GM21526 (cell line): Measurements from ENCODE around the gene KRTAP5-4.
A peak's percentile ranks its signal among the peaks of the same experiment; 100 is the strongest.
"Not testable (repeated sequence)": the region's sequence is repeated elsewhere in the genome, so short reads cannot be mapped to it uniquely, and the experiment has no call there.

ENCODE experiments used
- ATAC-seq: cut with Tn5 transposase; IDR thresholded peaks from one replicate; pipeline ENCODE4 v1.9.1; 2021; ENCODE audit warnings: moderate library complexity; ENCODE audit not compliant: unreplicated experiment, low FRiP score

The KRTAP5-4 gene

GRCh38 chr11:1639666-1640065 is 17.7 kb upstream of the KRTAP5-4 start:
- ATAC-seq: no peak

GRCh38 chr11:1639102-1639620 is 17.2 kb upstream of the KRTAP5-4 start:
- ATAC-seq: no peak

GRCh38 chr11:1638344-1638743 is 16.4 kb upstream of the KRTAP5-4 start:
- ATAC-seq: no peak

GRCh38 chr11:1637628-1638027 is 15.7 kb upstream of the KRTAP5-4 start:
- ATAC-seq: no peak

DNA sequence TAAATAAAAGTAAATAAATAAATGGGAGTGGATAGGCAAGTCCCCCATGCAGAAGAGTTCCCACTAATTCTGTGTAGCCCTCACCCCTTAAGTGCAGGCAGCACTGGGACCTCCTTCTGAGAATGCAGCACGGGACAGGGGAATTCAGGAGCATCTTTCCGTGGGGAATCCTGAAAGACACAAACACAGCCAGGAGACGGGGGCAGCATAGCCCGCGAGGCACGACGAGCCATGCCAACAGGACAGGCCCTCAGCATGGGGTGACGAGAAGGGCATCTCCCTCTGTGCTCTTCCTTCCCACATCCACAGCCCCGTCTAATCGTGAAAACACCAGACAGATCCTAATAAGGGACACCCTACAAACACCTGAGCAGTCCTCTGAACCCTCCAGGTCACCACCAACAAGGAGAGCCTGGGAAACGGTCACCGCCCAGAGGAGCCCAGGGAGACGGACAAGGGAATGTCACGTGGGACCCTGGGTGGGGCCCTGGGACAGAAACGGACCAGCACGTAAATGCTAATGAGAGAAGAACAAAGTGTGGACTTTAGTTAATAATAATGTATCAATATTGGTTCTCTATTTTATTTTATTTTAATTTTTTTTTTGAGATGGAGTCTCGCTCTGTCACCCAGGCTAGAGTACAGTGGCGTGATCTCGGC is 14.5 kb upstream of the KRTAP5-4 start:
- ATAC-seq: no peak

GRCh38 chr11:1633864-1634263 is 11.9 kb upstream of the KRTAP5-4 start:
- no peak for ATAC-seq

- no peak for ATAC-seq
Observed at GRCh38 chr11:1632053-1632714, 10.2 kb upstream of the KRTAP5-4 start.

DNA sequence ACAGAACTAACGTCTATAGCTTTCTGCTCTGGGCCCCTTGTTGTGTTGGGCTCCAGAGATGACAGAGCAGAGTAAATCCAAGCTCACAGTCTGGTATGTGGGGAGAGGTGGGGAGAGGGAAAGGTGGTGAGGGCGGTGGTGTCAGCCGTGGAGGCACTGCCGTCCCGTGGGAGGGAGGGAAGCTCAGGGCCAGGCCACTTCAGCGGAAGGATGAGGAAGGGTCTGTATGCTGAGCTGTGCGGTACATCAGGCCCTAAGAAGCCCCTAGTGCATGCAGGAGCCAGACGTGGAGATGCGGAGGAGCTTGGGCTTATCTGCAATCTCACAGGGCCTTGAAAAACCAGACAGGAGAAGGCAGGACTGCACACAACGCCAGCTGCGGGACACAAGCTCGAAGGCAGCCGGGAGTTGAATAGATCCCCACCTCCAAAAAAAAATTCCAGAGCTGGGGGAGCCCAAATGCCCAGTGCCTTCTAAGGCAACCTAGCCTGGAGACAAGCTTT is 9.2 kb upstream of the KRTAP5-4 start:
- no peak for ATAC-seq

DNA sequence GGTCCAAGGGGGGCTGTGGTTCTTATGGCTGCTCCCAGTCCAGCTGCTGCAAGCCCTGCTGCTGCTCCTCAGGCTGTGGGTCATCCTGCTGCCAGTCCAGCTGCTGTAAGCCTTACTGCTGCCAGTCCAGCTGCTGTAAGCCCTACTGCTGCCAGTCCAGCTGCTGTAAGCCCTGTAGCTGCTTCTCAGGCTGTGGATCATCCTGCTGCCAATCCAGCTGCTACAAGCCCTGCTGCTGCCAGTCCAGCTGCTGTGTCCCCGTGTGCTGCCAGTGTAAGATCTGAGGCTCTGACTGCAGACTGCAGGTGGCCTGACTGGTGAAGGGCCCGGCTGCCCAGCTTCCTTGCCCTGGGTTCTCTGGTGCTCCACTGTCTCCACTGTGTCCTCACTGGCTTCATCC is 8.3 kb upstream of the KRTAP5-4 start:
- ATAC-seq: no peak

DNA sequence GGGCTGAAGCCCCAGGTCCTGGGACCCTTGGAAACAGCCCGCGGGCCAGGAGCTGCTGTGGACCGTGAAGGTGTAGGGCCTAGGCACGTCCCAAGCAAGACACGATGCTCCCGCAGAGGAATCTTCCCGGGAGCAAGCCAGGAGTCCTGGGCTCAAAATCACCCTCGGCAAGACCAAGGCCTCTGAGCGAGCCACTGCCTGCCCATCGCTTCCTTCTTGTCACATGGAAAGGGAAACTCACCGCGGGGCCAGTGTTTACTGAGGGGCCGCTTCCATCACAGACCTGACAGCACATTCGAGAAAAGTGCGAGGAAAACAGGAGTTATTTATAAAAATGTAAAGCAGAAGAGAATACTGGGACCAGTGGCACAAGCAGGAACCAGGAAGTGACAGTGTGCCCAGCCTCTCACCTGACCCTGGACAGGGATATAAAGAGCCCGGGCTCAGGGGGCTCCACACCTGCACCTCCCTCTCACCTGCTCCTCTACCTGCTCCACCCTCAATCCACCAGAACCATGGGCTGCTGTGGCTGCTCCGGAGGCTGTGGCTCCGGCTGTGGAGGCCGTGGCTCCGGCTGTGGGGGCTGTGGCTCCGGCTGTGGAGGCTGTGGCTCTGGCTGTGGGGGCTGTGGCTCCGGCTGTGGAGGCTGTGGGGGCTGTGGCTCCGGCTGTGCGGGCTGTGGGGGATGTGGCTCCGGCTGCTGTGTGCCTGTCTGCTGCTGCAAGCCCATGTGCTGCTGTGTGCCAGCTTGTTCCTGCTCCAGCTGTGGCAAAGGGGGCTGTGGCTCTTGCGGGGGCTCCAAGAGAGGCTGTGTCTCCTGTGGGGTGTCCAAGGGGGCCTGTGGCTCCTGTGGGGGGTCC is 7.6 kb upstream of the KRTAP5-4 start, which contains the start of gene KRTAP5-5:
Gene KRTAP5-5, plus strand, starts transcription at position 450 of the 860 bp plus-strand sequence. Its CDS starts 66 bp downstream, at position 516.
- no peak for ATAC-seq

DNA sequence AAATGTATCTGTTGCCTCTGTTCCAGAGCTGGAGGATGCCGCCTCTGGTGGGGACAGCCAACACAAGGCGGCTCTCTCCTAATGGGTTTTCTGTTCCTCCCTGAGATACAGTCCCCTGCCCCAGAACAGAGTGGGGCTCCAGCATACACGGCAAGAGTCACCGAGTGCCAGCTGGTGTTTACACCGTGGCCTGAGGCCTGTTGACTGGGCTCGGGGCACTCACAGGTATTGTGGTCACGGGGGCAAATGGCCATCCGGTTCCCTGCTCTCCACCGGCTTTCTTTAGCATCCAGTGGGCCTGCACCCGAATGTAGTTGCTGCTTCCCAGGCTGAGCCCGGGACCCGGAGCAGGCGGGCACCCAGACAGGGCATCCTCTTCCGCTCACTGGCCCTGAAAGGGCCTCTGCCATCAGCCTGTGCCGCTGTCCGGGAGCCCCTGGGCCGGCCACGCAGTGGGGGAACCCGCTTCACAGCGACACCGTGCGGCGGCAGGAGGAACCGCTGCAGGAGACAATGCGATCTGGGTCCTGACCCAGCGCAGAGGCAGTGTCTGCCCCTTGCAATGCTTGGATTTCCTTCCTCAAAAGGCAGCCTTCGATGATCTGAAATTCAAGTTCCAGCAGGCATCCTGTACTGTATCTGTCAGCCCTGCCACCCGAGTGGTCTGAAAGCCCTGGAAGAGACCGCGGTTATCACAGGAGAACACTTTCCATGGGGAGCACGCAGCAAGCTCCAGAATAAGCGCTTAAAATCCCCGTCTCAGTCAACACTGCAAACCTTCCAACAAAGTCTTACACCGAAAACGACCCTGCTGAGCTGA is 6.8 kb upstream of the KRTAP5-4 start:
- ATAC-seq: peak; percentile 56

DNA sequence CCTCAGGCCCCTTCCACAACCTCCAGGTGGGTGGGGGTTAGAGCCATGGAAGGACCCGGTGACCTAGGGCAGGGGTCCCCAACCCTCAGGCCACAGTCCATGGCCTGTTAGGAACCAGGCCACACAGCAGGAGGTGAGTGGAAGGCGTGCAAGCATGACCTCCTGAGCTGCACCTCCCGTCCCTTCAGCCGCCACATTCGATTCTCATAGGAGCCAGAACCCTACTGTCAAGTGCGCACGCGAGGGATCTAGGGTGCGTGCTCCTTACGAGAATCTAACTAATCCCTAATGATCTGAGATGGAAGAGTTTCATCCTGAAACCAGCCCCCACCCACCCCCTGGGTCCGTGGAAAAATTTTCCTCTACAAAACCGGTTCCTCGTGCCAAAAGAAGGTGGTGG is 3.6 kb upstream of the KRTAP5-4 start:
- no peak for ATAC-seq

DNA sequence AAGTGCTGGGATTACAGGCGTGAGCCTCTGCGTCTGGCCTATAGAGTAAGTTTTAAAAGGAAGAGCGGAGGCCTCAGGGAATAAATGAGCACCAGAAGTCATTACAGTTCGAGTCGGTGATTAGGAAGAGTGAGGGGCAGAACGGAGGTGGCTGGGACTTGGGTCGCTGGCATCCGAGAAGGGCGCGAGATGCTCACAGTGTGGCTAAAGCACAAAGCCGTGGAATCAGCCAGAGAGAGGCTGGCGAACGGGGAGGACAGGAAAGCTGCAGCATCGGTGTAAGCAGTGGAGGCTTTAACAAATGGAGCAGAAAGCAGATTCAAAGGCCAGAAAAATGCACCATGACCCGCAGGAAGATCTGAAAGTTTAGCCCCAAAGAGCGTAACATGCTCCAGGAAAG is 2.7 kb upstream of the KRTAP5-4 start:
- no peak for ATAC-seq

DNA sequence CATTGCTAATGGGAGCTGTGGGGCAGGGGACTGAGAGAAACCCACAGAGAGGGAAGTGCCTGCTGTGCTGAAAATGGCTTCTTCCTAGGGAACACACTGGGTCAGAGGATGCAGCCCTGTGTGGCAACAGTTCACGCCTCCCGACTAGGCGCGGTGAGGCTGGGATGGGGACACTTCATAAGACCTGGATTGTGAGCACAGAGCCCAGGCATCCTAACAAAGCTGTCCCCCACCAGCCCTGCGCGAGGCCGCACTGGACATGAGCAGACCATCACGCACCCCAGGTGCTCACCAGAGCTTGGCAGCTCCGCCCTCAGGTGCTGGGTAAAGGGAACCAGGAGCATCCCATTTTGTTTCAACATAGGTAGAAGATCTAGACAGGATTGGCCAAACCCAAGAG is 1.8 kb upstream of the KRTAP5-4 start:
- ATAC-seq: no peak

DNA sequence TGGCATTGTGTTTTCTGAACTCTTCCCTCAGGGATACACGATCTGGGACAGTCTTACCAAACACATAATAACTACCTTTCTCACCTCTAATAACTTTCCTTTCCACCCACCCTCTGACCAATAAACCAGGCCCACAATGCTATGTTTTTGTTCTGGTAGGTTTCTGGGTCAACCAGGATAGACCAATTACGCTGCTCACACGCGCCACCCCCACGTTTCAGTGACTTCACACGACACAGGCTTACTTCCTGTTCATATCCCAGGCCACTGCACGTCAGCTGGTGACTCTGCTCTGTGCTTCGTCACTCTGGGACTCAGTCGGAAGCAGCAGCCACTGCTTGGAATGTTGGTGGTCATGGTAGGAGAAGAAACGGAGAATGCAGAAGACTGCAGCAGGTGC is 2.5 kb downstream of the KRTAP5-4 start:
- no peak for ATAC-seq

DNA sequence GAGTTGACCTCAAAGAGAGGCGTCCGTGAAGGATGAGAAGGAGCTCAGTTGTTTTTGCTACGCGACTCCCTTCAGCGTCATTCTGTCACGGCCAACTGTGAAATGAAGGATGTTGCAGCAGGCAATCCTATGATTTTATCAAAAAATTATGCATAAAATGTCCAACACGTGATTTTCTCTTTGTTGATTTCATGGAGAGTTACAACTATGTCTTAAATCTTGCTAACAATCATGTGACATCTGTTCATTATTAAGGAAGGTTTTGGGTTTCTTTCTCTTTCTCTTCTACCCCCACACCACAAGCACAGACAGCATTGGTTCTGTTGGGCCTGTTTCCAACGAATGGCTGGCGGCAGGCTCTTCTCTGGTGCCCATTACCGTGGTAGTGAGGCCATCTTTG is 3.7 kb downstream of the KRTAP5-4 start:
- no peak for ATAC-seq

GRCh38 chr11:1608363-1608762 is 13.6 kb downstream of the KRTAP5-4 start, which contains the start of gene KRTAP5-3:
Gene KRTAP5-3, minus strand, starts transcription at chr11:1608463. Its CDS starts 78 bp downstream, at chr11:1608385.
- no peak for ATAC-seq

DNA sequence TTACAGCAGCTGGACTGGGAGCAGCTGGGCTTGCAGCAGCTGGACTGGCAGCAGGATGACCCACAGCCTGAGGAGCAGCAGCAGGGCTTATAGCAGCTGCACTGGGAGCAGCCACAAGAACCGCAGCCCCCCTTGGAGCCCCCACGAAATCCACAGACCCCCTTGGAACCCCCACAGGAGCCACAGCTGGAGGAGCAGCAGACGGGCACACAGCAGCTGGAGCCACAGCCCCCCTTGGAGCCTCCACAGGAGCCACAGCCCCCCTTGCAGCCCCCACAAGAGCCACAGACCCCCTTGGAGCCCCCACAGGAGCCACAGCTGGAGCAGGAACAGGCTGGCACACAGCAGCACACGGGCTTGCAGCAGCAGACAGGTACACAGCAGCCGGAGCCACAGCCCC is 14.0 kb downstream of the KRTAP5-4 start:
- not testable (repeated sequence) for ATAC-seq

DNA sequence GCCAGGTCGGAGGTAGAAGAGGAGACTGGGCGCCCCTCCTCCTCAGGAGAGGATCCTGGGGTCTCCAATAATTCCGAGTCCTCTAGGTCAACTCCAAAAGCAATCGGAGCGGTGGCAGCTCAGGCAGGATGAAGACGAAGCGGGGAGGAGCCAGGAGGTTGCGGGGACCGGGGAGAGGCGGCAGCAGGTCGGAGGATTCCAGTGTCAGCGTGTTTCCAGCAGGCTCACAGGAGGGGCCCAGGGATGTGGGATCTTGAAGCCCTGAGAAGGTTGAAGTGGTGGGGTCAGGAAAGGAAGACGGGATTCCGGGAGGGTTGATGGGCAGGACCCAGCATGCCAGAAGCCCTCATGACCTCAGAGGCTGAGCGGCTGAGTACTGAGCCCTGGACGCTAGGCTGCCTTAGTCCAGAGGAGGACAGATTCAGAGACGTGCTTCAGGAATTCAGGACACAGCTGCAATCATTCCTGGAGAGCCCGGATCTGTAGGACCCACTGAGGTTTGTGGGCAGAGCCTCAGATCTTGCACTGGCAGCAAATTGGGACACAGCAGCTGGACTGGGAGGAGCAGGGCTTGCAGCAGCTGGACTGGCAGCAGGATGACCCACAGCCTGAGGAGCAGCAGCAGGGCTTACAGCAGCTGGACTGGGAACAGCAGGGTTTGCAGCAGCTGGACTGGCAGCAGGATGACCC is 14.6 kb downstream of the KRTAP5-4 start:
- not testable (repeated sequence) for ATAC-seq
